NT2/D1 (cell line): ENCODE results near the gene ADORA2A.

Experiments used
- SUZ12 ChIP-seq: IDR thresholded peaks from 2 replicates; pipeline ENCODE4 v1.6.1; 2011; ENCODE audit not compliant: insufficient read length, insufficient read depth; ENCODE audit errors: extremely low read depth
- ZNF274 ChIP-seq: IDR thresholded peaks from 2 replicates; pipeline ENCODE4 v1.6.1; 2011; ENCODE audit warnings: mild to moderate bottlenecking, low read depth, low read length

GRCh38 chr22:24457894-24458420 lies 30.6 kb downstream of the ADORA2A start:
- TF ChIP-seq ZNF274 = no peak
- TF ChIP-seq SUZ12 = no peak
